Measurements from ENCODE around the gene OSTN.

DNA sequence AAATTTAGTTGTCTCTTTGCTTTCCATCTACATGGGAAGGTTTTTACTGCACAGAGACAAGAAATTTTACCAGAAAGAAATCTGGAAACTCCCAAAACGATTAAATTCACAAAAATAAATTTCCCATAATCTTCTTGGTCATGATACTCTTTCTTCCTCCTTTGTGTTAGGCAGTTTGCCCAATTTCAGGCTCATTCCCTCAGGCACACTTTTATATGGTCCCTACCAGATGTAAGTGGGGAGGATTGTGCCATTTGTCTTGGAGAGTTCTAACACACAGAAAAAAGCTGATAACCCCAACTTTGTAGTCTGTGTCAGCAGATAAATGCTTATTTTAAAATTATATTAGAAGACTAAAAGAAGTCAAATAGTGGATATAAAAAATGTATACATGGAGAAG lies 81.1 kb downstream of the OSTN start:
- TF ChIP-seq, protein P1, sequence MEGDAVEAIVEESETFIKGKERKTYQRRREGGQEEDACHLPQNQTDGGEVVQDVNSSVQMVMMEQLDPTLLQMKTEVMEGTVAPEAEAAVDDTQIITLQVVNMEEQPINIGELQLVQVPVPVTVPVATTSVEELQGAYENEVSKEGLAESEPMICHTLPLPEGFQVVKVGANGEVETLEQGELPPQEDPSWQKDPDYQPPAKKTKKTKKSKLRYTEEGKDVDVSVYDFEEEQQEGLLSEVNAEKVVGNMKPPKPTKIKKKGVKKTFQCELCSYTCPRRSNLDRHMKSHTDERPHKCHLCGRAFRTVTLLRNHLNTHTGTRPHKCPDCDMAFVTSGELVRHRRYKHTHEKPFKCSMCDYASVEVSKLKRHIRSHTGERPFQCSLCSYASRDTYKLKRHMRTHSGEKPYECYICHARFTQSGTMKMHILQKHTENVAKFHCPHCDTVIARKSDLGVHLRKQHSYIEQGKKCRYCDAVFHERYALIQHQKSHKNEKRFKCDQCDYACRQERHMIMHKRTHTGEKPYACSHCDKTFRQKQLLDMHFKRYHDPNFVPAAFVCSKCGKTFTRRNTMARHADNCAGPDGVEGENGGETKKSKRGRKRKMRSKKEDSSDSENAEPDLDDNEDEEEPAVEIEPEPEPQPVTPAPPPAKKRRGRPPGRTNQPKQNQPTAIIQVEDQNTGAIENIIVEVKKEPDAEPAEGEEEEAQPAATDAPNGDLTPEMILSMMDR (IDR thresholded peaks at IDR 0.05) = no peak
- TF ChIP-seq GATA2 (CRISPR knock-in tag; IDR thresholded peaks at IDR 0.05) (no peak), TAF1 (IDR thresholded peaks at IDR 0.05; ENCODE audit: borderline replicate concordance, low read depth, low read length) (no peak), FOXM1 (IDR thresholded peaks at IDR 0.05; ENCODE audit: low read depth) (no peak), CHD2 (IDR thresholded peaks at IDR 0.05; ENCODE audit: low read length, partially characterized antibody) (no peak), ELF1 (IDR thresholded peaks at IDR 0.05) (no peak), RAD21 (IDR thresholded peaks at IDR 0.05; ENCODE audit: low read length) (no peak)
- TF ChIP-seq, protein P2, sequence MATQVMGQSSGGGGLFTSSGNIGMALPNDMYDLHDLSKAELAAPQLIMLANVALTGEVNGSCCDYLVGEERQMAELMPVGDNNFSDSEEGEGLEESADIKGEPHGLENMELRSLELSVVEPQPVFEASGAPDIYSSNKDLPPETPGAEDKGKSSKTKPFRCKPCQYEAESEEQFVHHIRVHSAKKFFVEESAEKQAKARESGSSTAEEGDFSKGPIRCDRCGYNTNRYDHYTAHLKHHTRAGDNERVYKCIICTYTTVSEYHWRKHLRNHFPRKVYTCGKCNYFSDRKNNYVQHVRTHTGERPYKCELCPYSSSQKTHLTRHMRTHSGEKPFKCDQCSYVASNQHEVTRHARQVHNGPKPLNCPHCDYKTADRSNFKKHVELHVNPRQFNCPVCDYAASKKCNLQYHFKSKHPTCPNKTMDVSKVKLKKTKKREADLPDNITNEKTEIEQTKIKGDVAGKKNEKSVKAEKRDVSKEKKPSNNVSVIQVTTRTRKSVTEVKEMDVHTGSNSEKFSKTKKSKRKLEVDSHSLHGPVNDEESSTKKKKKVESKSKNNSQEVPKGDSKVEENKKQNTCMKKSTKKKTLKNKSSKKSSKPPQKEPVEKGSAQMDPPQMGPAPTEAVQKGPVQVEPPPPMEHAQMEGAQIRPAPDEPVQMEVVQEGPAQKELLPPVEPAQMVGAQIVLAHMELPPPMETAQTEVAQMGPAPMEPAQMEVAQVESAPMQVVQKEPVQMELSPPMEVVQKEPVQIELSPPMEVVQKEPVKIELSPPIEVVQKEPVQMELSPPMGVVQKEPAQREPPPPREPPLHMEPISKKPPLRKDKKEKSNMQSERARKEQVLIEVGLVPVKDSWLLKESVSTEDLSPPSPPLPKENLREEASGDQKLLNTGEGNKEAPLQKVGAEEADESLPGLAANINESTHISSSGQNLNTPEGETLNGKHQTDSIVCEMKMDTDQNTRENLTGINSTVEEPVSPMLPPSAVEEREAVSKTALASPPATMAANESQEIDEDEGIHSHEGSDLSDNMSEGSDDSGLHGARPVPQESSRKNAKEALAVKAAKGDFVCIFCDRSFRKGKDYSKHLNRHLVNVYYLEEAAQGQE (IDR thresholded peaks at IDR 0.05; ENCODE audit: low read depth, low read length) = no peak
